Skeletal muscle tissue (tissue), 4 donors: ENCODE results near the gene GCAT. TPM values are rescaled to one million over a fixed set of nuclear protein-coding genes. Genes with fewer than 3 reads are reported as not detected.
A peak's percentile ranks its signal among the peaks of the same experiment; 100 is the strongest.

Source experiments
- H3K27ac ChIP-seq: one replicate; pipeline ENCODE4 v1.7.0; 2013; ENCODE audit warnings: mild to moderate bottlenecking, low read depth, low read length, inconsistent platforms
- H3K27me3 ChIP-seq, 3 donors: one replicate each; pipeline ENCODE4 v1.7.0; 2013; ENCODE audit warnings: low read length in 3 of 3; ENCODE audit not compliant: control insufficient read depth in 3 of 3, insufficient read depth in 3 of 3
- H3K36me3 ChIP-seq, 3 donors: one replicate each; pipeline ENCODE4 v1.7.0; 2013; ENCODE audit warnings: low read length in 3 of 3; ENCODE audit not compliant: control insufficient read depth in 3 of 3, insufficient read depth in 3 of 3
- H3K4me1 ChIP-seq, 3 donors: one replicate each; pipeline ENCODE4 v1.7.0; 2013; ENCODE audit warnings: low read length in 3 of 3, mild to moderate bottlenecking in 3 of 3; ENCODE audit not compliant: control insufficient read depth in 3 of 3, insufficient read depth in 3 of 3
- H3K4me3 ChIP-seq, 3 donors: one replicate each; pipeline ENCODE4 v1.7.0; 2013; ENCODE audit warnings: low read length in 3 of 3
- H3K9ac ChIP-seq, 3 donors: one replicate each; pipeline ENCODE4 v1.7.0; 2013; ENCODE audit warnings: low read length in 3 of 3, mild to moderate bottlenecking in 3 of 3, moderate library complexity in 2 of 3, low read depth in 1 of 3
- H3K9me3 ChIP-seq, 3 donors: one replicate each; pipeline ENCODE4 v1.7.0; 2013; ENCODE audit warnings: low read length in 3 of 3; ENCODE audit not compliant: control insufficient read depth in 3 of 3
- total RNA-seq: library from RNA; depleted of rRNA; stranded (reverse); fragments of >200 nt; gene quantifications from one replicate; pipeline ENCODE4 v1.2.3, GENCODE V29; 2014
- donor health status: Osteomylitis.

Gene GCAT
- 9.9 TPM for total RNA-seq

GRCh38 chr22:37807410-37808293 lies at the start of gene GCAT:
Gene GCAT (plus strand): TSS chr22:37807934. CDS start chr22:37807968, 34 bp downstream.
- Histone ChIP-seq H3K9me3 (no peaks in the 10 kb centered on the region), H3K4me1 (peaks cover 21 to 33% (median 30%) of the 10 kb centered on the region in 3 donors), H3K27ac (peak within 1 kb of the TSS; percentile 76), H3K36me3 (no peaks in the 10 kb centered on the region), H3K27me3 (peaks cover 0 to 4% (median 0%) of the 10 kb centered on the region in 3 donors), H3K9ac (peak within 1 kb of the TSS; percentile 92 to 97 (median 96)), H3K4me3 (peak within 1 kb of the TSS; percentile 91 to 99 (median 93))

- H3K4me1 ChIP-seq = peaks cover 1 to 3% (median 2%) of the 10 kb centered on the region in 3 donors
- no peaks in the 10 kb centered on the region for H3K27me3 ChIP-seq
- no peak overlapping the region for H3K27ac ChIP-seq
- no peaks in the 10 kb centered on the region for H3K9me3 ChIP-seq
- peaks cover 57 to 61% (median 58%) of the 10 kb centered on the region in 3 donors for H3K36me3 ChIP-seq
- H3K4me3 ChIP-seq = no peak overlapping the region
- no peak overlapping the region for H3K9ac ChIP-seq
Measured at GRCh38 chr22:37758694-37759093, 49.0 kb upstream of the GCAT start.

- Histone ChIP-seq H3K27ac (no peak overlapping the region), H3K9ac (no peak overlapping the region), H3K9me3 (no peaks in the 10 kb centered on the region), H3K4me3 (no peak overlapping the region), H3K4me1 (peaks cover 0 to 3% (median 2%) of the 10 kb centered on the region in 3 donors), H3K27me3 (no peaks in the 10 kb centered on the region), H3K36me3 (peaks cover 54 to 64% (median 56%) of the 10 kb centered on the region in 3 donors)
Measured at GRCh38 chr22:37759281-37759680, 48.5 kb upstream of the GCAT start.

GRCh38 chr22:37760152-37760551 lies 47.6 kb upstream of the GCAT start:
- Histone ChIP-seq H3K4me3 (no peak overlapping the region), H3K36me3 (peaks cover 45 to 56% (median 48%) of the 10 kb centered on the region in 3 donors), H3K27me3 (no peaks in the 10 kb centered on the region), H3K4me1 (peaks cover 0 to 10% (median 9%) of the 10 kb centered on the region in 3 donors), H3K9me3 (no peaks in the 10 kb centered on the region), H3K9ac (no peak overlapping the region), H3K27ac (no peak overlapping the region)

- Histone ChIP-seq H3K9ac (no peak overlapping the region), H3K27ac (no peak overlapping the region), H3K4me3 (no peak overlapping the region), H3K4me1 (peaks cover 0 to 14% (median 12%) of the 10 kb centered on the region in 3 donors), H3K36me3 (peaks cover 35 to 44% (median 39%) of the 10 kb centered on the region in 3 donors), H3K9me3 (no peaks in the 10 kb centered on the region), H3K27me3 (no peaks in the 10 kb centered on the region)
Measured at GRCh38 chr22:37762389-37762836, 45.3 kb upstream of the GCAT start.

- Histone ChIP-seq H3K36me3 (peaks cover 30 to 44% (median 39%) of the 10 kb centered on the region in 3 donors), H3K27ac (no peak overlapping the region), H3K27me3 (no peaks in the 10 kb centered on the region), H3K4me3 (no peak overlapping the region), H3K4me1 (peaks cover 0 to 14% (median 12%) of the 10 kb centered on the region in 3 donors), H3K9me3 (no peaks in the 10 kb centered on the region), H3K9ac (no peak overlapping the region)
Measured at GRCh38 chr22:37763012-37763411, 44.7 kb upstream of the GCAT start.

- Histone ChIP-seq H3K4me3 (no peak overlapping the region), H3K9ac (no peak overlapping the region), H3K27ac (no peak overlapping the region), H3K36me3 (peaks cover 25 to 45% (median 38%) of the 10 kb centered on the region in 3 donors), H3K4me1 (peaks cover 0 to 14% (median 12%) of the 10 kb centered on the region in 3 donors), H3K27me3 (no peaks in the 10 kb centered on the region), H3K9me3 (no peaks in the 10 kb centered on the region)
Measured at GRCh38 chr22:37763652-37764051, 44.1 kb upstream of the GCAT start.

GRCh38 chr22:37764622-37765021 lies 43.1 kb upstream of the GCAT start:
- no peaks in the 10 kb centered on the region for H3K27me3 ChIP-seq
- H3K4me3 ChIP-seq = no peak overlapping the region
- H3K9me3 ChIP-seq = no peaks in the 10 kb centered on the region
- peaks cover 21 to 43% (median 38%) of the 10 kb centered on the region in 3 donors for H3K36me3 ChIP-seq
- H3K27ac ChIP-seq = no peak overlapping the region
- peaks cover 0 to 14% (median 12%) of the 10 kb centered on the region in 3 donors for H3K4me1 ChIP-seq
- no peak overlapping the region for H3K9ac ChIP-seq

- H3K27ac ChIP-seq = no peak overlapping the region
- no peaks in the 10 kb centered on the region for H3K9me3 ChIP-seq
- peaks cover 19 to 37% (median 36%) of the 10 kb centered on the region in 3 donors for H3K36me3 ChIP-seq
- H3K4me3 ChIP-seq = no peak overlapping the region
- no peak overlapping the region for H3K9ac ChIP-seq
- H3K27me3 ChIP-seq = no peaks in the 10 kb centered on the region
- H3K4me1 ChIP-seq = peaks cover 0 to 14% (median 12%) of the 10 kb centered on the region in 3 donors
Measured at GRCh38 chr22:37765498-37765897, 42.2 kb upstream of the GCAT start.
